ENCODE results near the gene ARHGAP22. TPM values are rescaled to one million over a fixed set of nuclear protein-coding genes. Genes with fewer than 3 reads are reported as not detected.

ARHGAP22 gene
- total and polyA plus RNA-seq, 4 donors: 0.23 to 2.3 (median 0.54) TPM

DNA sequence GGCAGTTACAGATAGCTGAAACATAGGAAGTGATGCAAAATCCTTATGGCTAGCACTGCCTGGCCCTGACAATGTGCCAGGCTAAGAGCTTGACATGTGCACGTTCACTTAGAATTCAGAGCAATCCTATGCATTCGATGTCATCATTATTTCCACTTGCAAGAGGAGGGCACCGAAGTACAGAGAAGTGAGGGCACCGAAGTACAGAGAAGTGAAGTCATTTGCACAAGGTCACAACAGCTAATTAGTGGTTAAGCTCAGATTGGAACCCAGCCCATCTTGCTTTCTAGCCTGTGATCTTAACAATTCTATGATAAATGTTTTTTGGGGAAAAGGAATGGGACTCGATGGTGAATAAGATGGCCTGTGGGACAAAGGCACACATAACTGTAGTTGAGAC is 73.4 kb downstream of the ARHGAP22 start:
- no peaks in the 10 kb centered on the region for H3K27me3 ChIP-seq (ENCODE audit: control insufficient read depth in 4 of 4, insufficient read depth in 4 of 4, low read length in 3 of 4)
- WGBS: 70% methylated on average over 5 of the region's 5 CpGs
- H3K4me3 ChIP-seq (ENCODE audit: low read depth in 1 of 3, low read length in 3 of 3): no peak overlapping the region
- no peaks in the 10 kb centered on the region for H3K36me3 ChIP-seq (ENCODE audit: control insufficient read depth in 4 of 4, insufficient read depth in 3 of 4, low read depth in 1 of 4, low read length in 3 of 4)
- no peak for TF ChIP-seq RAD21 (IDR thresholded peaks at IDR 0.05)
- no peak for TF ChIP-seq GABPA (IDR thresholded peaks at IDR 0.05 in 1 of 2, conservative IDR thresholded peaks at IDR 0.05 in 1 of 2)
- TF ChIP-seq, protein P1, sequence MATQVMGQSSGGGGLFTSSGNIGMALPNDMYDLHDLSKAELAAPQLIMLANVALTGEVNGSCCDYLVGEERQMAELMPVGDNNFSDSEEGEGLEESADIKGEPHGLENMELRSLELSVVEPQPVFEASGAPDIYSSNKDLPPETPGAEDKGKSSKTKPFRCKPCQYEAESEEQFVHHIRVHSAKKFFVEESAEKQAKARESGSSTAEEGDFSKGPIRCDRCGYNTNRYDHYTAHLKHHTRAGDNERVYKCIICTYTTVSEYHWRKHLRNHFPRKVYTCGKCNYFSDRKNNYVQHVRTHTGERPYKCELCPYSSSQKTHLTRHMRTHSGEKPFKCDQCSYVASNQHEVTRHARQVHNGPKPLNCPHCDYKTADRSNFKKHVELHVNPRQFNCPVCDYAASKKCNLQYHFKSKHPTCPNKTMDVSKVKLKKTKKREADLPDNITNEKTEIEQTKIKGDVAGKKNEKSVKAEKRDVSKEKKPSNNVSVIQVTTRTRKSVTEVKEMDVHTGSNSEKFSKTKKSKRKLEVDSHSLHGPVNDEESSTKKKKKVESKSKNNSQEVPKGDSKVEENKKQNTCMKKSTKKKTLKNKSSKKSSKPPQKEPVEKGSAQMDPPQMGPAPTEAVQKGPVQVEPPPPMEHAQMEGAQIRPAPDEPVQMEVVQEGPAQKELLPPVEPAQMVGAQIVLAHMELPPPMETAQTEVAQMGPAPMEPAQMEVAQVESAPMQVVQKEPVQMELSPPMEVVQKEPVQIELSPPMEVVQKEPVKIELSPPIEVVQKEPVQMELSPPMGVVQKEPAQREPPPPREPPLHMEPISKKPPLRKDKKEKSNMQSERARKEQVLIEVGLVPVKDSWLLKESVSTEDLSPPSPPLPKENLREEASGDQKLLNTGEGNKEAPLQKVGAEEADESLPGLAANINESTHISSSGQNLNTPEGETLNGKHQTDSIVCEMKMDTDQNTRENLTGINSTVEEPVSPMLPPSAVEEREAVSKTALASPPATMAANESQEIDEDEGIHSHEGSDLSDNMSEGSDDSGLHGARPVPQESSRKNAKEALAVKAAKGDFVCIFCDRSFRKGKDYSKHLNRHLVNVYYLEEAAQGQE (IDR thresholded peaks at IDR 0.05): no peak
- TF ChIP-seq, protein P2, sequence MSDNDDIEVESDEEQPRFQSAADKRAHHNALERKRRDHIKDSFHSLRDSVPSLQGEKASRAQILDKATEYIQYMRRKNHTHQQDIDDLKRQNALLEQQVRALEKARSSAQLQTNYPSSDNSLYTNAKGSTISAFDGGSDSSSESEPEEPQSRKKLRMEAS (IDR thresholded peaks at IDR 0.05): no peak
- TF ChIP-seq HNF4G (IDR thresholded peaks at IDR 0.05): no peak
- TF ChIP-seq HNF4A (conservative IDR thresholded peaks at IDR 0.05): no peak
- TF ChIP-seq FOXA2 (IDR thresholded peaks at IDR 0.05): no peak
- TF ChIP-seq EGR1 (IDR thresholded peaks at IDR 0.05; ENCODE audit: low read depth in 2 of 2): no peak
- TF ChIP-seq, protein P3, sequence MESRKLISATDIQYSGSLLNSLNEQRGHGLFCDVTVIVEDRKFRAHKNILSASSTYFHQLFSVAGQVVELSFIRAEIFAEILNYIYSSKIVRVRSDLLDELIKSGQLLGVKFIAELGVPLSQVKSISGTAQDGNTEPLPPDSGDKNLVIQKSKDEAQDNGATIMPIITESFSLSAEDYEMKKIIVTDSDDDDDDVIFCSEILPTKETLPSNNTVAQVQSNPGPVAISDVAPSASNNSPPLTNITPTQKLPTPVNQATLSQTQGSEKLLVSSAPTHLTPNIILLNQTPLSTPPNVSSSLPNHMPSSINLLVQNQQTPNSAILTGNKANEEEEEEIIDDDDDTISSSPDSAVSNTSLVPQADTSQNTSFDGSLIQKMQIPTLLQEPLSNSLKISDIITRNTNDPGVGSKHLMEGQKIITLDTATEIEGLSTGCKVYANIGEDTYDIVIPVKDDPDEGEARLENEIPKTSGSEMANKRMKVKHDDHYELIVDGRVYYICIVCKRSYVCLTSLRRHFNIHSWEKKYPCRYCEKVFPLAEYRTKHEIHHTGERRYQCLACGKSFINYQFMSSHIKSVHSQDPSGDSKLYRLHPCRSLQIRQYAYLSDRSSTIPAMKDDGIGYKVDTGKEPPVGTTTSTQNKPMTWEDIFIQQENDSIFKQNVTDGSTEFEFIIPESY (IDR thresholded peaks at IDR 0.05): no peak
- TF ChIP-seq TAF1 (conservative IDR thresholded peaks at IDR 0.05): no peak
- no peak for TF ChIP-seq NR2F2 (IDR thresholded peaks at IDR 0.05)
- TF ChIP-seq RXRA (IDR thresholded peaks at IDR 0.05): no peak
- TF ChIP-seq, protein P4, sequence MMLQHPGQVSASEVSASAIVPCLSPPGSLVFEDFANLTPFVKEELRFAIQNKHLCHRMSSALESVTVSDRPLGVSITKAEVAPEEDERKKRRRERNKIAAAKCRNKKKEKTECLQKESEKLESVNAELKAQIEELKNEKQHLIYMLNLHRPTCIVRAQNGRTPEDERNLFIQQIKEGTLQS (IDR thresholded peaks at IDR 0.05): no peak
- TF ChIP-seq JUND (IDR thresholded peaks at IDR 0.05): no peak
- no peak for DNase-seq (ENCODE audit: low spot score)
- H3K9ac ChIP-seq (ENCODE audit: low read depth in 1 of 2, low read length in 2 of 2): no peak overlapping the region
- H3K4me1 ChIP-seq (ENCODE audit: control insufficient read depth in 4 of 4, insufficient read depth in 4 of 4, low read length in 3 of 4): no peaks in the 10 kb centered on the region
- no peaks in the 10 kb centered on the region for H3K9me3 ChIP-seq (ENCODE audit: control insufficient read depth in 4 of 4, low read length in 3 of 4)
- no peak overlapping the region for H3K27ac ChIP-seq (ENCODE audit: low read depth in 1 of 2, low read length in 2 of 2)

DNA sequence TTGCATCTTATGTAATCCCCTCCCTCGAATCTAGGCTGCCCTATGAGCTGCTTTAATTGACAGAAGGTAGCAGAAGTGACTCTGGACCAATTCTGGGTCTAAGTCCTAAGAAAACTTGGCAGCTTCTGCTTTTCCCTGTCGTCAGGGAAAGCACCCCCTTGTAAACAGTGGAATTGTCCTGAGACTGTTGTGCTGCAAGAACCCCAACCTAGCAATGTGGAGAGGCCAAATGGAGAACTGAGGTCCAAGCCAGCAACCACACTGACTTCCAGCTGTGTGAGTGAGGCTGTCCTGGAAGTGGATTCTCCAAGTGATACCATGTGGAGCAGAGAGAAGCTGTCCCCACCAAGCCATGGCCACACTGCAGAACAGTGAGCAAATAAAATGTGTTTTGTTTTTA is 75.5 kb downstream of the ARHGAP22 start:
- Histone ChIP-seq H3K36me3 (ENCODE audit: control insufficient read depth in 4 of 4, insufficient read depth in 3 of 4, low read depth in 1 of 4, low read length in 3 of 4) (no peaks in the 10 kb centered on the region), H3K9ac (ENCODE audit: low read depth in 1 of 2, low read length in 2 of 2) (no peak overlapping the region), H3K27me3 (ENCODE audit: control insufficient read depth in 4 of 4, insufficient read depth in 4 of 4, low read length in 3 of 4) (no peaks in the 10 kb centered on the region), H3K4me1 (ENCODE audit: control insufficient read depth in 4 of 4, insufficient read depth in 4 of 4, low read length in 3 of 4) (peaks cover 0 to 1% (median under 1%) of the 10 kb centered on the region in 4 donors), H3K27ac (ENCODE audit: low read depth in 1 of 2, low read length in 2 of 2) (no peak overlapping the region), H3K9me3 (ENCODE audit: control insufficient read depth in 4 of 4, low read length in 3 of 4) (no peaks in the 10 kb centered on the region), H3K4me3 (ENCODE audit: low read depth in 1 of 3, low read length in 3 of 3) (no peak overlapping the region)
- DNase-seq (ENCODE audit: low spot score): no peak
- WGBS: 59% methylated on average over 2 of the region's 2 CpGs
- TF ChIP-seq, protein P5, sequence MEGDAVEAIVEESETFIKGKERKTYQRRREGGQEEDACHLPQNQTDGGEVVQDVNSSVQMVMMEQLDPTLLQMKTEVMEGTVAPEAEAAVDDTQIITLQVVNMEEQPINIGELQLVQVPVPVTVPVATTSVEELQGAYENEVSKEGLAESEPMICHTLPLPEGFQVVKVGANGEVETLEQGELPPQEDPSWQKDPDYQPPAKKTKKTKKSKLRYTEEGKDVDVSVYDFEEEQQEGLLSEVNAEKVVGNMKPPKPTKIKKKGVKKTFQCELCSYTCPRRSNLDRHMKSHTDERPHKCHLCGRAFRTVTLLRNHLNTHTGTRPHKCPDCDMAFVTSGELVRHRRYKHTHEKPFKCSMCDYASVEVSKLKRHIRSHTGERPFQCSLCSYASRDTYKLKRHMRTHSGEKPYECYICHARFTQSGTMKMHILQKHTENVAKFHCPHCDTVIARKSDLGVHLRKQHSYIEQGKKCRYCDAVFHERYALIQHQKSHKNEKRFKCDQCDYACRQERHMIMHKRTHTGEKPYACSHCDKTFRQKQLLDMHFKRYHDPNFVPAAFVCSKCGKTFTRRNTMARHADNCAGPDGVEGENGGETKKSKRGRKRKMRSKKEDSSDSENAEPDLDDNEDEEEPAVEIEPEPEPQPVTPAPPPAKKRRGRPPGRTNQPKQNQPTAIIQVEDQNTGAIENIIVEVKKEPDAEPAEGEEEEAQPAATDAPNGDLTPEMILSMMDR (IDR thresholded peaks at IDR 0.05; ENCODE audit: low read depth, low read length, missing input control): no peak
- TF ChIP-seq NR2F2 (IDR thresholded peaks at IDR 0.05) (no peak), RXRA (IDR thresholded peaks at IDR 0.05) (no peak), YY1 (IDR thresholded peaks at IDR 0.05) (no peak), HNF4G (IDR thresholded peaks at IDR 0.05) (no peak), HNF4A (conservative IDR thresholded peaks at IDR 0.05) (no peak)
- TF ChIP-seq, protein P2 (IDR thresholded peaks at IDR 0.05): no peak
- TF ChIP-seq, protein P1 (IDR thresholded peaks at IDR 0.05): no peak
